RPMI7951 (cell line): ENCODE data around the gene MAP1LC3B. TPM values are rescaled to one million over a fixed set of nuclear protein-coding genes. Genes with fewer than 3 reads are reported as not detected.

Source experiments
- DNase-seq: peaks from one replicate; pipeline ENCODE4 v3.0.0-alpha.2; 2012; ENCODE audit warnings: low read depth
- total RNA-seq: library from RNA; depleted of rRNA; stranded (reverse); fragments of >200 nt; shearing (Covaris generic); gene quantifications from 2 replicates; pipeline ENCODE4 v1.2.3, GENCODE V29; 2014; rRNA removed

The MAP1LC3B gene
- total RNA-seq, result 22.5 and 28.5 TPM in 2 replicates

DNA sequence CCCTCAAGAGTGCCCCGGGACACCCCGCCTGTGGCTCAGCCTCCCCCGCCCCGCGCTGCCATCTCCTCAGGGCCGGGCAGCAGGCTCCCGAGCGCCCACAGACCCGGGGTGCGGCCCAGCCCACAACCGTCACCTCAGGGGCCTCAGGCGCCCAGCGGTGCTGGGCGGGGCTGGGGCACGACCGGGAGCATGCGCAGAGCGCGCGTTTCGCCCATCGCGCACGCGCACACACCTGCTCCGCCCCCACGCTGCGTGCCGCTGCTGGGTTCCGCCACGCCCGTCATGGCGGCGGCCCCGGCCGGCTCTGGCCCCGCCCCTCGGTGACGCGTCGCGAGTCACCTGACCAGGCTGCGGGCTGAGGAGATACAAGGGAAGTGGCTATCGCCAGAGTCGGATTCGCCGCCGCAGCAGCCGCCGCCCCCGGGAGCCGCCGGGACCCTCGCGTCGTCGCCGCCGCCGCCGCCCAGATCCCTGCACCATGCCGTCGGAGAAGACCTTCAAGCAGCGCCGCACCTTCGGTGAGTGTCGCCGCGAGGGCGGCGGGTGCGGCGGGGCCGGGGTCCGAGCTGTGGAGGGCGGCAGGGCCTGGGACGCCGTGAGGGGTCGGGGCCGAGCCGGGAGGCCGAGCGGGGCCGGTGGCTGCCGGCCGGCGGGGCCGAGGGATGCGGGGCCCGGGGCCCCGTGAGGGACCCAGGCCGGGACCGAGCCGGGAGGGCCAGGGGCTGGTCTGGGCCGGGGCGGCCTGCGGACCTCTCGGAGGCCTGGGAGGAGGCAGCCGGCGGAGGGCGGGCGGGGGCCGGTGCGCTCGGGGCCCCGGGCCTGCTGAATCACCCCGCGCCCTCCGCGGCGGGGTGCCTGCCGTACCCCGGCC is at the start of gene MAP1LC3B:
MAP1LC3B (plus strand) TSS at position 387 of the 871 bp plus-strand sequence; CDS start at position 479, 92 bp downstream.
- peak; percentile 94 for DNase-seq

DNA sequence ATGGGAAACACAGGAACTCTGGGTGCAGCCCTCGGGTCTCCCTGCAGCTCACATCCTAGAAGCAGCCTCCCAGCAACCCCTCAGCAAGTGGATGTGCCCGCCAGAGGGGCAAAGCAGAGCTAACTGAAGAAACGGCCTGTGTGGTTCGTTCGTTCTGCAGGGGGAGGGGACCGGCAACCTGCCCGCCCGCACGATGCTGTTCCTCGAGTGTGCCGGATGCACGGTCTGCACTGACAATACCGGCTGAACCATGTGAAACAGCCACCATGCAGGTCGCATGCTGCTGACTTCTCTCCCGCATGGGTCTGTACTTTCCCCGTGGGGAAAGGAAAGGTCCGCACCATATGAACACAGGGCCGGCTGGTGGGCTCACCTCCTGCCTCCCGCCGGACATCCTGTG is 49.6 kb upstream of the MAP1LC3B start:
- DNase-seq, result no peak

DNA sequence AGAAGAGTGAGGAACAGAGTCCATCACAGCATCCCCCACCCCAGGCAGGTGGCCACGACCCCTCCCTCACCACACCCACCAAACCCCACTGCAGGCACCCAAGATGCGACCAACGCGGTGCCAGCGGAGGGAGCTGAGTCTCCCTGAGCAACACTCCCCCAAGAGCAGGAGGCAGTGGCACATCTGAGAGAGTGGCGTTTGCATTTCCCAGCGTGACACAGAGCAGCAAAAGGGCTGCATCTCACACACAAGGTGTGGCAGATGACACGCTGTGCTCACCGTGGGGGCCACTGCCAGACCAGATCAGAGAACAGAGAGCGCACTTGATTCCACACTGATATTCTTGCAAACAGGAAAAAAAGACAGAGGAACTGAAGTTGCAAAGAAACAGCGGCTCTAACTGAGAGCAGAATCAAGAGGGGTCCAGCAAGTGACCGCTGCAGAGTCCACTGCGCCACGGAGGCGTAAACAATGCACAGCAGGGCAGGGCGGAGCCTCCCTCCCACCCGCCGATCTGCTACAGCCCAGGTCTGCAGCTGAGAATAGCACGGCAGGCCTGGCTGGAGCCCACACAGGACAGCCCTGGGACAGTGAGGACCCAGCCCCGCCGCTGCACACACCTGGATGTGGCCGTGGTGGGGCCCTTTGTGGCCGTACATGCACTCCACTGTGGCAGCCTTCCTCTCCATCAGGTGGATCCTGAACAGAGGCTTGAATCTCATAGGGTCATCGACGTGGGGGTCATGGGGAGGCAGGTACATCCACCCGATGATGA is 49.0 kb upstream of the MAP1LC3B start:
- DNase-seq, result no peak

DNA sequence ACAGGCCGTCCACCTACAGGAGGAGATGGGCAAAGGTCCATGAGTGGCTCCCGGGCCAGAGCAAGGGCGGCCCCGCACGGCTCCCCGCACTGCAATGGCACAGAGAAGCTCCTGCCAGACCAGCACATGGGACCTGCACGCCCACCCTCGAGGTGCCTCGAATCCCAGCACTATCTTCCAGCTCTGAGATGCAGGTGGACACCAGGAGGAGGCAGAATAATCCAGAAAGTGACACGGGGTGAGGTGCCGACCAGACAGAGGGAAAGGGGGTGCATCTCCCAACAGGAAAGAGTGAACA is 48.4 kb upstream of the MAP1LC3B start:
- DNase-seq, result no peak

DNA sequence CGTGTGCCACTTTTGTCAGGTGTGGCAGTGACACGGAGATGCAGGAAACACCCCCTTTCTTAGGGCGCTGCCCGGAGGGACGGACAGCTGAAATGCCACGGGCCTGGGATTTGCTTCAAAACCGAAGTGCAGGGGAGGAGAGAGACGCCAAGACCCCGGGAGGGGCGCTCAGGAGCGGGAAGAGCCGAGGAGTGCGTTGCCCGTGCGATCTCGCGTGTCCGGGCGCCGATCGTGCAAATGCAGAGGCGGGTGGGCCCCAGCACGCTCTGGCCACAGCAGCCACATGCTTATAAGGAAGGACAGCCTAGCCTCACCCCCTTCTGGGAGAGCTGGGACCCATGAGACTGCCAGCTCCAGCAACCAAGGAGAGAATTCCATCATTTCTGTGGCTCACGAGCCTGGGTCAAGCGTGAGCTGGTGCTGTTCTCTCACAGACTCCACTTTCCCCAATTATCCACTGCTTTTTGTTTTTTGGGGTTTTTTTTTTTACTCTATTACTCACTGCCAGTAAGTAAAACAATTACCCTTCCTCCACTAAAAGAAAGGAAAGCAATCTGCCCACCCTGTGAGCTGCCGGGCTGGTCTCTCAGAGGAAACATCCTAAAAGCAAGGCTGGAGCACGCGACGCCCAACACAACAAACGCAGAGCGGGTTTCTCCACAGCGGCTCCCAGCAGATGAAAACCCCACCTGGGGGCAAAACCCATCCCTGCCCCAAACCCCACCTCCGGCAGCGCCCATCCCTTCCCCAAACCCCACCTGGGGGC is 47.8 kb upstream of the MAP1LC3B start:
- no peak for DNase-seq

DNA sequence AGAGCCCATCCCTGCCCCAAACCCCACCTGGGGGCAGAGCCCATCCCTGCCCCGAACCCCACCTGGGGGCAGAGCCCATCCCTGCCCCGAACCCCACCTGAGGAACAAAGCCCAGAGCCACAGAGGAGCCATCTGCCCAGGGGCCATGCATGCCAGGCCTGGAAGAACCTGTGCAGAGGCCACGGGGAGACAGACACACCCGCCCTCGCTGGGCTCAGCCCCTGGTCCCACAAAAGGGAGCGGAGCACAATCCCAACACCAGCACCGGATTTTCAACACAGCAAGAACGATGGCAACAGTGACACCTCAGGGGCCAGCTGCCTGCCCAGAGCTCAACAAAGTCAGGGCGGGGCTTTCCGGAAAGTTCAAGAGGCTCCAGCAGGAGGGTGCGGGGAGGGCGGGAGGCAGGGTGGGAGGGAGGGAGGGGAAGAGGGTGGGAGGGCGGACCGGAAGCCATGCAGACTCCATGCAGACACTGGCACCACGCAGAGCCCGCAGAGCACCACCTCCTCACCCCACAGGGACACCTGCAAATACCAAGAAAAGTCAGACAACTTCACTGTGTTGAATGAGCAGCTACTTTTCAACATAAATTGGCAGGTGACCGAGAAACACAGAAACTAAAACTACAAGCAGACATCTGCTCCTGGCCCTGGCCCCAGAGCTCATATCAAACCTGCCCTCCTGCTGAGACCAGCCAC is 47.1 kb upstream of the MAP1LC3B start:
- no peak for DNase-seq

DNA sequence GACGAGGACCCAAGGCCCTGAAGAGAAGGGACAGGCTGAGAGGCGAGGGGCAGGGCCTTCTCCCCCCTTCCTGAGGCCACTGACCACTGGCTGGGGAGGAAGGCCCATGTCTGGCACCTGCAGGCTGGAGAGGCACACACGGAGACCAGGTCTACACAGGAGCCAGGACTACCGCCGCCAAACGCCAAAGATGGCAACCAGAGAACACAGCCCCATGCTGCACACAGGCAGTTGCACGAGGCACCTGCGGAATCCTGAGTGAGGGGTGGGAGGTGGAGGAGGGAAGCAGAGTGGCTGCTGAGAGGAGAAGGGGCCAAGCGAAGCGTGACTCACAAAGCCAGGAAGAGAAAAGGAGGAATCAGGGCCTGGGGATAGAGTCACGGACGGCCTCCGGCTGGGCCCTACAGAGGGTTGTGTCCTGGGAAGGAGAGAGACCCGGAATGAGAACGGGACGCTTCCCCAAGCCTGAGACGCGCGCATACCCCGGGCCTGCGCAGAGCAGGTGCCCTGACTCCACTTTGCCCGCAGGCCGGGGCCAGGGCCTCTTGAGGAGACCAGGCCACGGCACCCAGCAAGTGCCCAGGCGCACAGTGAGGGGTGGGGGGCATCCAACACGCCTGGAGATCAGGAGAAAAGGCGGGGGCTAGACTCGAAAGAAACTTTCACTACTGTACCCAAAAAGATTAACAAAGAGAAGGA is 46.3 kb upstream of the MAP1LC3B start:
- no peak for DNase-seq

DNA sequence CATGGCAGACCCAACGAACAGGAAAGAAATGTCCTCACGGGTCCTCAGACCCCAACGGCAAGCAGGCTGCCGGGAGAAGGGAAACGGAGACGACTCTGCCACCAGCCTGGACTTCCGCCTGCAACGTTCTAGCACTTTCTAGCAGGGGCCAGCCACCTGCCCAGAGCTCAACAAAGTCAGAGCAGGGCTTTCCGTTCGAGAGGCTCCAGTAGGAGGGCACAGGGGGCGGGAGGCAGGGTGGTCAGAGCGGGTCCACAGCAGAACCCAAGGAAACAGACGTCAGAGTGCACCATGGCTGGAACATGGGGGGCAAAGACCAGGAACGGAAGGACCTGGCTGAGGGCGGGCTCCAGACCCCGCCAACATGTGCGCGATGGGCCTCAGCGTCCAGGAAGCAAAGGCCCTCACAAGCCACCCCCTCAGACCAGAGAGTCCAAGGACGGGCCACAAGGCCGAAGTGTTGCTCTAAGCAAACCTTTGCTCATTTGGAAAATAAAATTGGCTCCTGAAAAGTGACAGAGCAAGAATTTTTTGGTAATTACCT is 45.5 kb upstream of the MAP1LC3B start:
- no peak for DNase-seq

DNA sequence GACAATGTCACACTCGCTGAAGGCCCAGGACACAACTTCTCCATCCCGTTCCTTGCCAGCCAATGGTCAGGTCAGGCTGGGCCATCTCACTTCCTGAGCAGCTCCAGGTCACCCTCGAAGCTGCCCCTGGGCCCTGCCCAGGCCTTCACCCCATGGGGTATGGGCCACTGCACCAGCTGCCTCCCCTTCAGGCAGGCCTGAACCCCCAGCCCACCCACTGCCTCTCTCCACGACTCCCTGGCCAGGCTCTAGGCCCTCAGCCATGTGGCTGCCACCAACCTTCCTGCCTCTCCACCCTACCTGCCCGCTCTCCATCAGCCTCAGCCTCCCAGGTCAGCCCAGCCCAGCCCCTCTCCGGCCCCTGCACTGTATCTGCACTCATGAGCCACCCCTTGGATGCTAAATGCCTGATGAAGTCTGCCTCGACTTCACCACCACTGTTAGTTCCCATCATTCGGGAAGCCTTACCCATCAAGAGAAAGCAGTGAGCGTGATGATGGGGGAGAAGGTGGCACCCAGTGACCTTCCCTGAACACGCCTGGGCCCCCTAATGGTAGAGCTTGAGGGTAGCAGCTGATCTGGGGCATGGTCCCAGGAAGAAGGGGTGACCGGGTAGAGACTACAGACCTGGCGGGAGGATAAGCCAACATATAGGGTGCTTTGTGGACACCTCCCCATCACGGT is 44.1 kb upstream of the MAP1LC3B start:
- no peak for DNase-seq

DNA sequence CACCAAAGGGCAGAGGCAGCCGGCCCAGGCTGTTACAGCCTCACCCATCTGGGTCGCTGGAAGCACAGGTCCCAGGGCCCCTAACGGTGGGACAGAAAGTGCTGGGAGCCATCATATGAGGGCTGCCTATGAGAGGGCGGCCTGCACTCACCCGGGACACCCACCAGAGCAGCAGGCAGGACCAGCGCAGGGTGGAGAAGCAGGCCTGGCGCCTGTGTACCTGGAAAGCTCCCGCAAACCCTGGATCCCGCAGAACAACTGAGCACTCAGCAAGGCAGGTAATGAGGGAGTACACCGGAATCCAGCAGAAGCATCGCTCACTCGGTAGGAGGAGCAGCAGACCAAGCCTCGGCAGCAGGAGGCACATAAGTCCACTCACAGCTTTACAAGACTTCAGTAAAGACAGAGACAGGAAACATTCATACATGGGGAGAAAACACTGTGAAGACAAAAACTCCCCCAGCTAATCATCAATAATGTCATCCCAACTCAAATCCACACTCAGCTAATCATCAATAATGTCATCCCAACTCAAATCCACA is 43.4 kb upstream of the MAP1LC3B start:
- DNase-seq, result no peak

DNA sequence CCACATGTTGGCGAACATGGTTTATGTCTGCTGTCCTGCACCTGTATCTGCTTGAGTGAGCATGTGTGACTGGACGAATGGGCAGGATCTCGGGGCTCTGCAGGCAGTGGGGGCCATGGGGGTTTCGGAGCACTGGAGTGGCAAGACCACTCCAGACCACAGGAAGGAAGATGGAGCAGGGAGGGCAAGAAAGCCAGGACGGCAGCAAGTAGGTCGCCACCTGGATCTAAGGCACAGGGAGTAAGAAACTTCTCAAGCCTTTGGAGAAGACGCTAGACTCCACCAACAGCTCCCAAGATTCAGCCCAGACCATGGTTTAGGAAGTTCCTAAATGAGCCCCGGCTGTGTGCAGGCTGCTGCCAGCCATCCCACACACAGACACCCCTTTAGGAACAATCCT is 42.1 kb upstream of the MAP1LC3B start:
- DNase-seq, result no peak

DNA sequence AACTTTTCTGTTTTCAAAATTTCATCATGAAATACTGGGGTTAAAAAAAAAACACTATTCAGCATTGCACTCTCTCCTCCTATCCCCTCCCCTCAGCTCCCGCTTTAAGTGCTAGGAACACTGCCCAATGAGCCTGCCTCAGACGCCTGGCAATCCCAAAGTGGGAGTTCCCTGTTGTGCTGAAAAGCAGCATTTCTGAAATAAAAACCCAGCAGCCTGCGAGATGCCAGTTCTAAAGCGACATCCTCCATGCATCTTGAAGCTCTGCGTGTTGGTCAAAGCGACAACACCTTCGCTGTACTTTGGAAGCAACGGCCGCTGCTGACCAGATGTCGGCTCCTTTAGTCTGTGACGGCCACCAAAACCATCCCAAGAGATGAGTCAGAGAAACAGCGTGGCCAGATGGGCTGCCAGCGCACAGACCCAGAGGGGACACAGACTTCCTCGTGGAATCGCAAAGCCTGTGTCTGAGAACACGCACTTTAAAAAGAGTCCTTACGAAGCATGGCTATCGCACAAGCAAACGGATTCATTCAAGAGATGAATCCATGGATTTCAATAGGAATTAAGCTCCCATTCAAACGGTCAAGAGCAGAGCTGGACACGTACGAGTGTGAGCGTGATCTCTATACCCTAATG is 41.3 kb upstream of the MAP1LC3B start:
- DNase-seq, result no peak

DNA sequence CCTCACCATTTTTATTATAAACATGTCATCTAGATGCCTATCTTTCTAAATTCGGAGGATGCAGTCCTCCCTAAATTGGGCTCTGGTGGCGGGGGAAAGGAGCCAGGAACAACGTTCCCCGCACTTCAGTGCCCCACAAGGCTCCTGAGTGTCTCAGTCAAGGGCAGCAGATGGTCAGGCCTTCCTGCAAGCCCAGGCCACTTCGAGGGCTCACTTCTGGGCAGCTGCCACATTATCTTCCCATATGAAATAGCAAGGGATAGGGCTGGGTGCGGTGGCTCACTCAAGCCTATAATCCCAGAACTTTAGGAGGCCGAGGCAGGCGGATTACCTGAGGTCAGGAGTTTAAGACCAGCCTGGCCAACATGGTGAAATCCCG is 40.8 kb upstream of the MAP1LC3B start:
- DNase-seq, result no peak

DNA sequence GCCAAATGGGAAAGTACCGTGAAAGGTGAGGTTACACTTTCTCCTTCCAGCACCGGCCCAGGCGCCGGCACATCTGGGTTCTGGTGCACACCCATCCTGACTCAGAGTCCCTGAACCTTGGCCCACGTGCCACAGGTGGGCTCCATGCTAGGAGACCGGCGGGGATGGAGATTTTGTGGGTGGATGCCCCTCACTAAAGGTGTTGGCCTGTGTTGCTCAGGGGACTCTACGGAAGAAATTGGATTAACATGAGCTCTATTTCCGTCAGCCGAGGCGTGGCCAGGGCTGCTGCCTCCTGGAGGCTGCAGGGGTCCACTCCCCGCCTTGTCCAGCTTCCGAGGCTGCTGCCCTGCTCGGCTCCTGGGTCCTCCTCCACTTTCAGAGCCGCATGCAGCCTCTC is 39.3 kb upstream of the MAP1LC3B start:
- DNase-seq, result no peak

DNA sequence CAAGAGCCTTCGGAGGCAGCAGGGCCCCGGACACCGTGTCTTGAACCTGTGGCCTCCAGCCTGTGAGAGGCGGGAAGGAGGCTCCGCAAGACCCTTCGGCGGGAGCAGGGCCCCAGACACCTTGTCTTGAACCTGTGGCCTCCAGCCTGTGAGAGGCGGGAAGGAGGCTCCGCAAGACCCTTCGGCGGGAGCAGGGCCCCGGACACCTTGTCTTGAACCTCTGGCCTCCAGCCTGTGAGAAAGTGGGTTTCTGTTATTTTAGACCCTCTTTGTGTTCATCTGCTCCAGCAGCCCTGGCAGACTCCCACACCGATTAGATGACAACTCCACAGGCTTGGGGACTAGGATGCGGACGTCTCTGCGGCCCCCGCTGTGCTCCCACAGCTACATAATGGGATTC is 38.5 kb upstream of the MAP1LC3B start:
- DNase-seq, result no peak

DNA sequence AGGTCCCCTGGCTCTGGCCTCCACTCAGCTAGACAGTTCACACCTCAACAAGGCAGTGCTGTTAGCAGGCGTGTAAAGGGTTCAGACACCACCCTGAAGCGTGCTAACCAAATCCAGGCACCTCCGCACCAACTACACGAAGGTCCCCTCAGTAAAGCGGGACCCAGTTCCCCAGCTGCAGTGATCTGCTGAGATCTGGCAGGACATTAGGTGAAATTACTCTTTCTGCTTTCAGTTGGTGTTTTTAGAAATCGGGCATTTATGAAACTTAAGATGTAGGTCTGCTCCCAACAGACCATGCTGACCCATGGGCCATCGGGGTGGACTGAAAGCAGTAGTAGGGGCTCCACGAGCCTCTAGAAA is 35.7 kb upstream of the MAP1LC3B start:
- no peak for DNase-seq

DNA sequence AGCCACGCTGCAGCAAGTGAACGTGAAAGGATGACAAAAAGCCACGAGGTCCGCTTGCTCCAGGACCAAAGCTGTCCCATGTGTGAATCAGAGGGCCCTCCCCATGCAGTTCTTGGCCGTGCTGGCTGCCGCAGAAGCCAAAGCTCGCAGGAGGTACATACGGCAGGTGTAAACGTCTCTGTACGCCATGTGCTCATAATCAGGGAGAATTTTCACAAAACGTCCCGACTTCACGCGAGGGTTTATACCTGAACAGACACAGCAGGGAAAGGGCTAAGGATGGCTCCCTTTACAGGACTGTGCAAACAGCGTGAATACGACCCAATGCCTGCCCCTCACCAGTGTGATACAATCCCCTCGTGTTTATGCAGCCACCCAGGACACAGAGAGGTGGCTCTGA is 33.9 kb upstream of the MAP1LC3B start:
- DNase-seq, result no peak

DNA sequence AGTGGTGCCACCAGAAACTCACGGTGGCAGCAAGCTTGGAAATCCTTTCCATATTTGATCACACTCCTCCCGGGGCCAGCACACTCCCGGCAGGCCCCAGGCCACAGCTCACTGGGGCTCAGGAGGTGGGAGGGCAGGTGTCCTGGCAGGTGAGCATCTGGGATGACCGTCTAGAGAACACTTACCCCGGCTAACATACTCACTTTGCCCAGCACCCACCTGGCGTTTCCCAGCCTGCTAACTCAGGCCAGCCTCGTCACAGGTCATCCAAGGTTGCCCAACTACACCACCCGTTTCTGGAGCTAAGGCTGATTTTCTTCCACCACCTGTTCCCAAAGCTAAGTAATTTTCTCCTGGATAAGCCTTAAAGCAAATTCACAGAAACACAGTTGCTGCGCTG is 33.4 kb upstream of the MAP1LC3B start:
- DNase-seq, result no peak

DNA sequence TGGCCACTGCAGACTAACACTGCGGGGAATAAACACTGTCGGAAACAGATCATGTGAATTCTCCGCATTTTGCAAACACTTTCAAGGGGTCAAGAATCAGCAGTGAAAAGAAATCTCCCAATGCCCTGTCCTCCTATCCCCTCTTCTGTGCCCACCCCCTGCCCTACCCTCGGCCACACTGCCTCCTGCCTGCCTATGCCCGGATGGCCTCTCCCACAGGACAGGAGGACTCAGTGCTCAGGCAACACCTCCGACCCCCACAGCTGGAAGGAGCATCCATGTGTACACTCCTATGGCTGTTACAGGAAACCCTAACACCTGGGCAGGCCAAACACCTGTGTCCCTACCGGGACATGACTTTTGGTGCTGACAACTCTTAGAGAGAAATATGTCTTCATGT is 33.0 kb upstream of the MAP1LC3B start:
- DNase-seq, result no peak
